ENCODE results near the gene MRPL2. TPM values are rescaled to one million over a fixed set of nuclear protein-coding genes. Genes with fewer than 3 reads are reported as not detected.

Gene MRPL2
- total RNA-seq, 1 experiment from 2014 or later, result 123 TPM

- Histone ChIP-seq H3K9ac (ENCODE audit: low read length) (peak overlapping the region; percentile 93), H3K27me3 (ENCODE audit: insufficient read depth, low read length) (no peaks in the 10 kb centered on the region), H2AFZ (ENCODE audit: low read depth, low read length, poor library complexity, severe bottlenecking) (no peak overlapping the region), H4K20me1 (ENCODE audit: insufficient read depth) (no peaks in the 10 kb centered on the region), H3K4me1 (ENCODE audit: control insufficient read depth in 1 of 2, insufficient read depth in 2 of 2, low read length in 2 of 2) (peaks cover 9 to 23% of the 10 kb centered on the region in 2 experiments), H3K9me2 (ENCODE audit: insufficient read depth) (no peaks in the 10 kb centered on the region), H3K4me2 (ENCODE audit: low read length) (peak overlapping the region; percentile 94), H3K36me3 (ENCODE audit: control insufficient read depth in 1 of 2, insufficient read depth in 2 of 2, low read length in 2 of 2) (peaks cover 14 to 20% of the 10 kb centered on the region in 2 experiments), H3K79me2 (ENCODE audit: insufficient read depth, low read length) (peaks cover 59% of the 10 kb centered on the region), H3K27ac (ENCODE audit: low read depth, low read length) (peak overlapping the region; percentile 80), H3K4me3 (replicated peaks in 1 of 2; ENCODE audit: low read depth in 1 of 2, low read length in 2 of 2) (no peak overlapping the region), H3K9me3 (ENCODE audit: control insufficient read depth in 1 of 2, insufficient read depth in 1 of 2, low read depth in 1 of 2, low read length in 2 of 2) (no peaks in the 10 kb centered on the region)
- DNase-seq (ENCODE audit: low read depth, low spot score) (no peak), ATAC-seq (no peak)
- TF ChIP-seq ATF3 (IDR thresholded peaks at IDR 0.05), result no peak
- TF ChIP-seq EGR1 (IDR thresholded peaks at IDR 0.05; ENCODE audit: low read depth), result no peak
- no peak for TF ChIP-seq EZH2 (IDR thresholded peaks at IDR 0.05)
- no peak for TF ChIP-seq TCF7L2 (IDR thresholded peaks at IDR 0.05; ENCODE audit: borderline replicate concordance, extremely low read depth, insufficient read depth, insufficient read length)
- no TSS peak for BruUV-seq (replicated peaks)
- ChIA-PET CTCF (interaction anchor here (1.1 kb wide), 1 partner anchor 123 kb away, joined by 3 read pairs; no protein-coding TSS in a partner anchor), RAD21 (ENCODE audit: low non-redundant PET in 1 of 2, low total read pairs in 2 of 2, uncharacterized antibody in 2 of 2, unreplicated experiment in 2 of 2) (no interaction called here), POLR2A (interaction anchor here (1.1 to 2.2 kb wide), 2 partner anchors 16 to 41 kb away, joined by 4 to 5 read pairs; partner anchors contain the start of gene PEX6)
- intact Hi-C loops (cut with micrococcal nuclease), result no loop called here
Measured at GRCh38 chr6:43020052-43020705, 39.1 kb downstream of the MRPL2 start.

- no peak for ATAC-seq
- intact Hi-C loops (cut with micrococcal nuclease), result no loop called here
- no TSS peak for BruUV-seq (replicated peaks)
- Histone ChIP-seq H4K20me1 (ENCODE audit: insufficient read depth) (no peaks in the 10 kb centered on the region), H3K79me2 (ENCODE audit: insufficient read depth, low read length) (peaks cover 58% of the 10 kb centered on the region), H3K27ac (ENCODE audit: low read depth, low read length) (no peak overlapping the region), H3K27me3 (ENCODE audit: insufficient read depth, low read length) (no peaks in the 10 kb centered on the region), H3K9me2 (ENCODE audit: insufficient read depth) (no peaks in the 10 kb centered on the region), H3K4me3 (replicated peaks in 1 of 2; ENCODE audit: low read depth in 1 of 2, low read length in 2 of 2) (no peak overlapping the region), H2AFZ (ENCODE audit: low read depth, low read length, poor library complexity, severe bottlenecking) (no peak overlapping the region), H3K9me3 (ENCODE audit: control insufficient read depth in 1 of 2, insufficient read depth in 1 of 2, low read depth in 1 of 2, low read length in 2 of 2) (no peaks in the 10 kb centered on the region), H3K36me3 (ENCODE audit: control insufficient read depth in 1 of 2, insufficient read depth in 2 of 2, low read length in 2 of 2) (peaks cover 9 to 10% of the 10 kb centered on the region in 2 experiments), H3K4me1 (ENCODE audit: control insufficient read depth in 1 of 2, insufficient read depth in 2 of 2, low read length in 2 of 2) (peaks cover 9 to 28% of the 10 kb centered on the region in 2 experiments), H3K4me2 (ENCODE audit: low read length) (no peak overlapping the region), H3K9ac (ENCODE audit: low read length) (no peak overlapping the region)
- ChIA-PET RAD21 (ENCODE audit: low non-redundant PET in 1 of 2, low total read pairs in 2 of 2, uncharacterized antibody in 2 of 2, unreplicated experiment in 2 of 2) (no interaction called here), POLR2A (no interaction called here), CTCF (interaction anchor here (1.1 kb wide), 1 partner anchor 124 kb away, joined by 3 read pairs; no protein-coding TSS in a partner anchor)
- TF ChIP-seq EZH2phosphoT487 (IDR thresholded peaks at IDR 0.05; ENCODE audit: borderline replicate concordance) (no peak), SP1 (IDR thresholded peaks at IDR 0.05; ENCODE audit: low read depth) (no peak), EZH2 (IDR thresholded peaks at IDR 0.05) (no peak), MAX (IDR thresholded peaks at IDR 0.05) (no peak), ELF1 (IDR thresholded peaks at IDR 0.05; ENCODE audit: borderline replicate concordance, low read depth) (no peak), CTCF (IDR thresholded peaks at IDR 0.05 in 2 of 3, conservative IDR thresholded peaks at IDR 0.05 in 1 of 3; ENCODE audit: borderline replicate concordance in 1 of 3, insufficient read depth in 1 of 3, low read depth in 2 of 3, low read length in 2 of 3) (no peak), SIN3A (IDR thresholded peaks at IDR 0.05; ENCODE audit: low read depth) (no peak), ZNF274 (IDR thresholded peaks at IDR 0.05; ENCODE audit: low read depth, low read length) (no peak)
- DNase-seq (ENCODE audit: low read depth, low spot score), result no peak
Measured at GRCh38 chr6:43019152-43019551, 40.1 kb downstream of the MRPL2 start.

Data from HCT116 (cell line).